IMR-90 (cell line): Measurements from ENCODE around the gene RHBDF1. TPM values are rescaled to one million over a fixed set of nuclear protein-coding genes. Genes with fewer than 3 reads are reported as not detected.

ENCODE experiments used
- ATAC-seq: fragments of 200-7000 bp; cut with Tn5 transposase; 2 replicates; pipeline ENCODE4 v1.9.1; 2020; ENCODE audit warnings: low read depth, mild to moderate bottlenecking, moderate library complexity
- BruUV-seq: library from RNA; stranded (reverse); fragments of 400-500 nt; replicated peaks from 2 replicates; lab custom pipeline; 2021; lab: Mats Ljungman, UMichigan
- CTCF ChIA-PET: fragments of 300-600 bp; formaldehyde crosslinking; extraction: SDS; loops from one replicate; lab custom pipeline; 2021; ENCODE audit warnings: antibody characterized with exemption; lab: Yijun Ruan, JAX
- POLR2A ChIA-PET: fragments of 300-600 bp; sonication (Branson Sonifier 250); formaldehyde crosslinking; loops from one replicate; lab custom pipeline; 2022; ENCODE audit warnings: antibody characterized with exemption; ENCODE audit not compliant: unreplicated experiment; lab: Charles Lee
- DNase-seq: peaks from one replicate; pipeline ENCODE4 v3.0.0; 2013
- H2AFZ ChIP-seq: replicated peaks from 2 replicates; pipeline ENCODE3; 2013; ENCODE audit warnings: low read length, mild to moderate bottlenecking; ENCODE audit not compliant: poor library complexity
- H2AK5ac ChIP-seq: 2 replicates; pipeline ENCODE4 v1.6.1; 2013; ENCODE audit warnings: low read depth, low read length, inconsistent platforms
- H2AK9ac ChIP-seq: replicated peaks from 2 replicates; pipeline ENCODE3; 2013; ENCODE audit warnings: mild to moderate bottlenecking, low read depth, low read length, moderate library complexity; ENCODE audit not compliant: poor library complexity
- H2BK120ac ChIP-seq: 2 replicates; pipeline ENCODE4 v1.6.1; 2013; ENCODE audit warnings: low read depth, low read length, inconsistent platforms
- H2BK15ac ChIP-seq: 3 replicates; pipeline ENCODE4 v1.6.1; 2013; ENCODE audit warnings: low read depth, low read length, inconsistent platforms
- H2BK20ac ChIP-seq: 2 replicates; pipeline ENCODE4 v1.6.1; 2013; ENCODE audit warnings: low read depth, mild to moderate bottlenecking, inconsistent platforms, low read length, moderate library complexity
- H2BK5ac ChIP-seq: 2 replicates; pipeline ENCODE4 v1.6.1; 2013; ENCODE audit warnings: mild to moderate bottlenecking, low read depth, low read length, inconsistent platforms; ENCODE audit not compliant: poor library complexity, severe bottlenecking
- H3K14ac ChIP-seq: replicated peaks from 2 replicates; pipeline ENCODE4 v1.6.1; 2013; ENCODE audit warnings: low read depth, low read length, inconsistent platforms
- H3K18ac ChIP-seq: 2 replicates; pipeline ENCODE4 v1.6.1; 2013; ENCODE audit warnings: low read depth, low read length, control low read depth
- H3K23ac ChIP-seq: 2 replicates; pipeline ENCODE4 v1.6.1; 2013; ENCODE audit warnings: low read depth, low read length, inconsistent platforms
- H3K27ac ChIP-seq: 2 replicates; pipeline ENCODE4 v1.5.1; 2013; ENCODE audit warnings: mild to moderate bottlenecking, control low read depth, low read length; ENCODE audit not compliant: insufficient read depth
- H3K27me3 ChIP-seq: 2 replicates; pipeline ENCODE4 v1.6.1; 2013; ENCODE audit warnings: low read length; ENCODE audit not compliant: control insufficient read depth, insufficient read depth
- H3K36me3 ChIP-seq: 2 replicates; pipeline ENCODE4 v1.6.1; 2013; ENCODE audit warnings: low read length, mixed read lengths; ENCODE audit not compliant: control insufficient read depth, insufficient read depth
- H3K4ac ChIP-seq: 2 replicates; pipeline ENCODE4 v1.6.1; 2013; ENCODE audit warnings: low read depth, low read length, inconsistent platforms
- H3K4me1 ChIP-seq: 2 replicates; pipeline ENCODE4 v1.6.1; 2013; ENCODE audit warnings: low read length, mixed read lengths; ENCODE audit not compliant: control insufficient read depth, insufficient read depth
- H3K4me2 ChIP-seq: 2 replicates; pipeline ENCODE4 v1.6.1; 2013; ENCODE audit warnings: low read depth, mild to moderate bottlenecking, control low read depth, low read length, moderate library complexity
- H3K4me3 ChIP-seq: 2 replicates; pipeline ENCODE4 v1.5.1; 2013; ENCODE audit warnings: low read depth, mild to moderate bottlenecking, control low read depth, low read length, moderate library complexity; ENCODE audit not compliant: insufficient read depth
- H3K56ac ChIP-seq: 2 replicates; pipeline ENCODE4 v1.6.1; 2013; ENCODE audit warnings: low read length, inconsistent platforms; ENCODE audit not compliant: insufficient read depth; ENCODE audit errors: extremely low read depth
- H3K79me1 ChIP-seq, 2 experiments: 2 replicates each; pipeline ENCODE4 v1.6.1; 2013; ENCODE audit warnings: low read length in 2 of 2, inconsistent platforms in 1 of 2, low read depth in 1 of 2
- H3K9ac ChIP-seq: 2 replicates; pipeline ENCODE4 v1.6.1; 2013; ENCODE audit warnings: low read depth, low read length, control low read depth
- H3K9me1 ChIP-seq: 2 replicates; pipeline ENCODE4 v1.6.1; 2013; ENCODE audit warnings: low read length, inconsistent platforms; ENCODE audit not compliant: insufficient read depth
- H3K9me3 ChIP-seq: 2 replicates; pipeline ENCODE4 v1.6.1; 2013; ENCODE audit warnings: low read length; ENCODE audit not compliant: control insufficient read depth, insufficient read depth
- H4K20me1 ChIP-seq: 2 replicates; pipeline ENCODE4 v1.6.1; 2013; ENCODE audit warnings: low read length, inconsistent platforms; ENCODE audit not compliant: insufficient read depth
- H4K5ac ChIP-seq: 2 replicates; pipeline ENCODE4 v1.6.1; 2013; ENCODE audit warnings: mild to moderate bottlenecking, low read depth, low read length, control low read depth
- H4K8ac ChIP-seq, 2 experiments: 2 replicates each; pipeline ENCODE4 v1.6.1; 2013; ENCODE audit warnings: low read depth in 2 of 2, low read length in 2 of 2, control low read depth in 1 of 2, inconsistent platforms in 1 of 2
- H4K91ac ChIP-seq: 2 replicates; pipeline ENCODE4 v1.6.1; 2013; ENCODE audit warnings: low read depth, low read length, inconsistent platforms; ENCODE audit not compliant: insufficient read depth
- BHLHE40 ChIP-seq: fragments of 150-350 bp; IDR thresholded peaks from 2 replicates; pipeline ENCODE4 v1.6.1; 2016; ENCODE audit warnings: mild to moderate bottlenecking, low read depth, low read length
- CEBPB ChIP-seq: IDR thresholded peaks from 2 replicates; pipeline ENCODE4 v1.6.1; 2012; ENCODE audit warnings: low read depth, low read length, improper control_type of control experiment
- CHD1 ChIP-seq: IDR thresholded peaks from 2 replicates; pipeline ENCODE4 v1.6.1; 2012; ENCODE audit warnings: low read depth, low read length, improper control_type of control experiment
- FOS ChIP-seq: fragments of 150-350 bp; IDR thresholded peaks from 2 replicates; pipeline ENCODE4 v1.6.1; 2016; ENCODE audit warnings: low read depth, low read length
- MAZ ChIP-seq: IDR thresholded peaks from 2 replicates; pipeline ENCODE4 v1.6.1; 2012; ENCODE audit warnings: low read depth, mild to moderate bottlenecking, low read length, improper control_type of control experiment, moderate library complexity, borderline replicate concordance
- MXI1 ChIP-seq: IDR thresholded peaks from 2 replicates; pipeline ENCODE4 v1.6.1; 2012; ENCODE audit warnings: low read depth, mild to moderate bottlenecking, low read length, moderate library complexity, borderline replicate concordance
- NFE2L2 ChIP-seq: fragments of 150-350 bp; IDR thresholded peaks from 2 replicates; pipeline ENCODE4 v1.6.1; 2016; ENCODE audit warnings: low read depth, mild to moderate bottlenecking, low read length
- RAD21 ChIP-seq: IDR thresholded peaks from 2 replicates; pipeline ENCODE4 v1.6.1; 2012; ENCODE audit warnings: low read length, improper control_type of control experiment
- RCOR1 ChIP-seq: IDR thresholded peaks from 2 replicates; pipeline ENCODE4 v1.6.1; 2012; ENCODE audit warnings: mild to moderate bottlenecking, low read length, improper control_type of control experiment; ENCODE audit not compliant: insufficient replicate concordance
- RFX5 ChIP-seq: IDR thresholded peaks from 2 replicates; pipeline ENCODE4 v1.8.0; 2012; ENCODE audit warnings: low read depth, mild to moderate bottlenecking, low read length, moderate library complexity
- SMC3 ChIP-seq: fragments of 150-350 bp; IDR thresholded peaks from 2 replicates; pipeline ENCODE4 v1.6.1; 2016; ENCODE audit warnings: low read depth, mild to moderate bottlenecking, antibody characterized with exemption, low read length, moderate library complexity
- WGBS, 2 experiments: methylation state at CpG; one replicate each; pipeline versions ENCODE4 v1.1.5 to v1.1.7; 2013; ENCODE audit warnings: missing lambda C conversion rate in 2 of 2; ENCODE audit not compliant: insufficient read length in 1 of 2; ENCODE audit errors: extremely low coverage in 2 of 2; 5-methylcytosine and 5-hydroxymethylcytosine counted together
- dilution Hi-C: fragments of 300-500 bp; cut with HindIII; formaldehyde crosslinking; loops from one replicate; pipeline ENCODE4 v1.14.3; 2018; ENCODE audit warnings: low sequenced_read_pairs; ENCODE audit not compliant: unreplicated experiment
- in situ Hi-C: fragments of 300-500 bp; cut with MboI; formaldehyde crosslinking; loops from 3 replicates; pipeline ENCODE4 v1.14.3; 2019; ENCODE audit warnings: low sequenced_read_pairs, inconsistent platforms, mixed read lengths
- intact Hi-C: fragments of 100-400 bp; cut with micrococcal nuclease; formaldehyde crosslinking; loops from 2 replicates; pipeline ENCODE4 v1.10.0; 2022
- polyA plus RNA-seq, 3 experiments: library from polyadenylated mRNA; depleted of rRNA; stranded (reverse); fragments of >200 nt; gene quantifications; 2 replicates each; pipeline ENCODE4 v1.2.3, GENCODE V29; 2012; ENCODE audit warnings: low replicate concordance in 1 of 3
- total RNA-seq: library from RNA; depleted of rRNA; stranded (reverse); fragments of >200 nt; gene quantifications from 2 replicates; pipeline ENCODE4 v1.2.3, GENCODE V29; 2012
- TF ChIP-seq, protein P1 (sequence below): fragments of 150-350 bp; IDR thresholded peaks from 2 replicates; pipeline ENCODE4 v1.6.1; 2017; ENCODE audit warnings: mild to moderate bottlenecking, antibody characterized with exemption, low read length, low read depth
- TF ChIP-seq, protein P2 (sequence below): fragments of 150-350 bp; IDR thresholded peaks from 2 replicates; pipeline ENCODE4 v1.6.1; 2016; ENCODE audit warnings: low read depth, mild to moderate bottlenecking, low read length, moderate library complexity, borderline replicate concordance

The RHBDF1 gene
- total and polyA plus RNA-seq, 2 of the 4 experiments (the other 2 are of a cell fraction): 13.8 to 86.6 TPM

DNA sequence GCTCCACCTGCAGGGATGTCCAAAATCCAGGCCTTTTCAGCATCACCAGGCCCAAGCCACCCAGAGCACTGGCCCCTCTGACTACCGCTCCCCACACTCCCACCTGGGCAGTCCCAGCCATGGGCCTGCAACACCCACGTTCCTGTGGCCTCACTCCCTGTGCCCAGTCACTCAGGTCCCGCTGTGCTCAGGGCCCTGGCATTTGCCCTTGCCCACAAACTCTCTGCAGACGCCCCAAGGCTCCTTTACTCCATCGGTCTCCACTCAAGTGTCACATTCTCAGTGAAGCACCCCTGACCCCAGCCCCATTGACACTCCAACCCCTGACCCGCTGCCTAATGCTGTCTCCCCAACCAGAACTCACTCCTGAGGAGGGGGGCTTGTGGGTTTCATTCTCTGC is 29.2 kb upstream of the RHBDF1 start (continued):
- TF ChIP-seq SMC3 (no peak), RCOR1 (no peak), RFX5 (no peak)

DNA sequence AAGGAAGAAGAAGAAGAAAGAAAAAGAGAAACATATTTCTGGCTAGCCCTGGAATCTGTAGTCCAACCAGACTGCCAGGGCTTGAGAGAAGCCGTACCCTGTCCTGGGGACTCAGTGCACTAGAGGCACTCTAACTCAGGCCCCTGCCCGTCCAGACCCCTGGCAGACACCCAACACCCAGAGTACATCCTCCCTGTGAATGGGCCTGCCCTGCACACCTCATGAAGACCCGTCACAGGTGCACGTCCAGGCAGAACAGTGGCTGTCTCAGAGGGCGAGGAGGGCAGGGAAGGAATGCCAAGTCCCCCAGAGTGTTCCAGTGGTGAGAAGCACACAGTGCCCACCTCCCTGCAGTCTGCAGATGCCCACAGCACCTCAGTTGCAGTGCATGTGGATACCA is 28.6 kb upstream of the RHBDF1 start:
- Histone ChIP-seq H4K20me1 (peaks cover 27% of the 10 kb centered on the region), H4K8ac (no peak overlapping the region), H3K18ac (no peak overlapping the region), H2AK9ac (no peak overlapping the region), H2BK120ac (no peak overlapping the region), H3K23ac (no peak overlapping the region), H3K14ac (no peak overlapping the region), H3K79me1 (peaks cover 3 to 32% of the 10 kb centered on the region in 2 experiments; a peak in 3 of 4 replicates), H2BK20ac (no peak overlapping the region), H3K27me3 (no peaks in the 10 kb centered on the region), H2BK15ac (no peak overlapping the region), H2AFZ (peak overlapping the region; percentile 56), H3K9me3 (no peaks in the 10 kb centered on the region), H3K27ac (no peak overlapping the region), H3K4me2 (no peak overlapping the region), H3K4me1 (peaks cover 3% of the 10 kb centered on the region; the same call in 1 of the 2 replicates), H2BK5ac (no peak overlapping the region), H3K56ac (no peak overlapping the region), H3K4me3 (no peak overlapping the region), H3K4ac (no peak overlapping the region), H3K36me3 (peaks cover 38% of the 10 kb centered on the region), H2AK5ac (no peak overlapping the region), H4K91ac (no peak overlapping the region), H3K9ac (no peak overlapping the region), H4K5ac (no peak overlapping the region), H3K9me1 (no peaks in the 10 kb centered on the region)
- POLR2A ChIA-PET: no interaction called here
- in situ Hi-C loops (no loop called here), intact Hi-C loops (no loop called here), dilution Hi-C loops (no loop called here)
- no peak for TF ChIP-seq MXI1
- no peak for TF ChIP-seq SMC3
- TF ChIP-seq RAD21: no peak
- no peak for TF ChIP-seq NFE2L2
- no peak for TF ChIP-seq BHLHE40
- no peak for TF ChIP-seq RCOR1
- TF ChIP-seq CHD1: no peak
- no peak for TF ChIP-seq MAZ
- TF ChIP-seq, protein P1, sequence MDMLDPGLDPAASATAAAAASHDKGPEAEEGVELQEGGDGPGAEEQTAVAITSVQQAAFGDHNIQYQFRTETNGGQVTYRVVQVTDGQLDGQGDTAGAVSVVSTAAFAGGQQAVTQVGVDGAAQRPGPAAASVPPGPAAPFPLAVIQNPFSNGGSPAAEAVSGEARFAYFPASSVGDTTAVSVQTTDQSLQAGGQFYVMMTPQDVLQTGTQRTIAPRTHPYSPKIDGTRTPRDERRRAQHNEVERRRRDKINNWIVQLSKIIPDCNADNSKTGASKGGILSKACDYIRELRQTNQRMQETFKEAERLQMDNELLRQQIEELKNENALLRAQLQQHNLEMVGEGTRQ: no peak
- TF ChIP-seq CEBPB: no peak
- TF ChIP-seq FOS: no peak
- TF ChIP-seq, protein P2, sequence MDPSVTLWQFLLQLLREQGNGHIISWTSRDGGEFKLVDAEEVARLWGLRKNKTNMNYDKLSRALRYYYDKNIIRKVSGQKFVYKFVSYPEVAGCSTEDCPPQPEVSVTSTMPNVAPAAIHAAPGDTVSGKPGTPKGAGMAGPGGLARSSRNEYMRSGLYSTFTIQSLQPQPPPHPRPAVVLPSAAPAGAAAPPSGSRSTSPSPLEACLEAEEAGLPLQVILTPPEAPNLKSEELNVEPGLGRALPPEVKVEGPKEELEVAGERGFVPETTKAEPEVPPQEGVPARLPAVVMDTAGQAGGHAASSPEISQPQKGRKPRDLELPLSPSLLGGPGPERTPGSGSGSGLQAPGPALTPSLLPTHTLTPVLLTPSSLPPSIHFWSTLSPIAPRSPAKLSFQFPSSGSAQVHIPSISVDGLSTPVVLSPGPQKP: no peak
- CTCF ChIA-PET: no interaction called here
- DNase-seq (no peak), ATAC-seq (no peak)
- 94% methylated on average over 3 of the region's 5 CpGs; no CpG with 5 or more reads in 1 of the 2 experiments for WGBS, 2 experiments
- BruUV-seq: no TSS peak
